H1 (cell line): ENCODE results near the gene RPL31. TPM values are rescaled to one million over a fixed set of nuclear protein-coding genes. Genes with fewer than 3 reads are reported as not detected.

Source experiments
- CTCF ChIA-PET: fragments of 300-600 bp; sonication (Branson Sonifier 250); formaldehyde crosslinking; loops from one replicate; lab custom pipeline; 2021; ENCODE audit not compliant: partially characterized antibody; lab: Charles Lee
- POLR2A ChIA-PET: fragments of 300-600 bp; sonication (Branson Sonifier 250); formaldehyde crosslinking; loops from one replicate; lab custom pipeline; 2021; ENCODE audit warnings: inconsistent platforms; ENCODE audit not compliant: partially characterized antibody; lab: Charles Lee
- DNase-seq, 2 experiments: peaks; one replicate each; pipeline versions ENCODE4 v3.0.0 to v3.0.0-alpha.2; 2010 to 2022; ENCODE audit warnings: low spot score in 2 of 2, low read depth in 1 of 2, mixed read lengths in 1 of 2
- FAIRE-seq: peaks from 2 replicates; lab custom pipeline; 2011; peaks lifted over from hg19 to GRCh38; lab: Jason Lieb, UNC
- H2AFZ ChIP-seq: 2 replicates; pipeline ENCODE4 v1.8.1; 2012; ENCODE audit warnings: low read length, inconsistent platforms
- H2AK5ac ChIP-seq: 2 replicates; pipeline ENCODE4 v1.6.1; 2013; ENCODE audit warnings: low read depth, low read length
- H2BK120ac ChIP-seq: replicated peaks from 2 replicates; pipeline ENCODE3; 2013; ENCODE audit warnings: low read depth, low read length, inconsistent platforms
- H2BK12ac ChIP-seq: 2 replicates; pipeline ENCODE4 v1.6.1; 2013; ENCODE audit warnings: low read depth, low read length
- H2BK15ac ChIP-seq: 2 replicates; pipeline ENCODE4 v1.6.1; 2013; ENCODE audit warnings: low read length
- H2BK20ac ChIP-seq: 2 replicates; pipeline ENCODE4 v1.6.1; 2013; ENCODE audit warnings: low read length
- H2BK5ac ChIP-seq: 2 replicates; pipeline ENCODE4 v1.6.1; 2013; ENCODE audit warnings: low read depth, low read length
- H3K14ac ChIP-seq: 2 replicates; pipeline ENCODE4 v1.6.1; 2013; ENCODE audit warnings: inconsistent platforms; ENCODE audit not compliant: insufficient read length
- H3K18ac ChIP-seq: 2 replicates; pipeline ENCODE4 v1.6.1; 2013; ENCODE audit warnings: low read length; ENCODE audit errors: extremely low read depth
- H3K23ac ChIP-seq: 2 replicates; pipeline ENCODE4 v1.6.1; 2013; ENCODE audit warnings: inconsistent platforms; ENCODE audit not compliant: insufficient read length
- H3K23me2 ChIP-seq: 2 replicates; pipeline ENCODE4 v1.6.1; 2013; ENCODE audit warnings: low read depth, low read length
- H3K27ac ChIP-seq: 2 replicates; pipeline ENCODE4 v1.6.1; 2011; ENCODE audit warnings: low read depth, low read length, inconsistent platforms
- H3K27me3 ChIP-seq, 4 experiments: replicated peaks in 1 of 4; 1 replicate in 1 of 4; 2 replicates in 3 of 4; pipeline versions ENCODE4 v1.6.1 to v1.8.1; 2011 to 2013; ENCODE audit warnings: low read length in 3 of 4, mild to moderate bottlenecking in 3 of 4, inconsistent platforms in 2 of 4, mixed read lengths in 2 of 4, moderate library complexity in 1 of 4; ENCODE audit not compliant: control insufficient read depth in 3 of 4, insufficient read depth in 3 of 4; ENCODE audit errors: extremely low read depth in 1 of 4
- H3K36me3 ChIP-seq, 4 experiments: 2 replicates each; pipeline versions ENCODE4 v1.6.1 to v1.8.1; 2011 to 2013; ENCODE audit warnings: mild to moderate bottlenecking in 4 of 4, low read length in 3 of 4, moderate library complexity in 2 of 4, control low read depth in 1 of 4, inconsistent platforms in 1 of 4; ENCODE audit not compliant: insufficient read depth in 4 of 4, control insufficient read depth in 2 of 4
- H3K4ac ChIP-seq: replicated peaks from 2 replicates; pipeline ENCODE3; 2013; ENCODE audit warnings: low read length, low read depth, mixed read lengths, inconsistent platforms; ENCODE audit not compliant: insufficient read length
- H3K4me1 ChIP-seq, 4 experiments: replicated peaks in 1 of 4; 1 replicate in 1 of 4; 2 replicates in 3 of 4; pipeline versions ENCODE4 v1.6.1 to v1.8.1; 2011 to 2013; ENCODE audit warnings: low read length in 3 of 4, inconsistent platforms in 2 of 4, mixed read lengths in 1 of 4; ENCODE audit not compliant: insufficient read depth in 4 of 4, control insufficient read depth in 3 of 4
- H3K4me2 ChIP-seq, 2 experiments: 2 replicates each; pipeline versions ENCODE4 v1.6.1 to v1.8.1; 2011 to 2013; ENCODE audit warnings: low read depth in 2 of 2, low read length in 2 of 2, control low read depth in 1 of 2, inconsistent platforms in 1 of 2, mild to moderate bottlenecking in 1 of 2; ENCODE audit not compliant: insufficient read depth in 1 of 2
- H3K4me3 ChIP-seq, 4 experiments: fragments of 200-600, 300-600 bp in 1 of 4; sonication (generic), shearing (Covaris generic), sonication (Bioruptor Twin) in 1 of 4; 2 replicates each; pipeline versions ENCODE4 v1.5.1 to v1.8.1; 2011 to 2016; ENCODE audit warnings: low read length in 4 of 4, low read depth in 3 of 4, control low read depth in 2 of 4, inconsistent platforms in 2 of 4, mild to moderate bottlenecking in 2 of 4, mixed read lengths in 1 of 4, moderate library complexity in 1 of 4; ENCODE audit not compliant: insufficient read depth in 2 of 4; ENCODE audit errors: extremely low read depth in 1 of 4
- H3K56ac ChIP-seq: replicated peaks from 2 replicates; pipeline ENCODE3; 2013; ENCODE audit warnings: low read depth, mild to moderate bottlenecking, mixed read lengths, low read length, inconsistent platforms; ENCODE audit not compliant: insufficient read length
- H3K79me1 ChIP-seq: 2 replicates; pipeline ENCODE4 v1.6.1; 2013; ENCODE audit warnings: low read depth, low read length, control low read depth
- H3K79me2 ChIP-seq, 2 experiments: 2 replicates each; pipeline versions ENCODE4 v1.6.1 to v1.8.1; 2012 to 2013; ENCODE audit warnings: low read length in 2 of 2, mild to moderate bottlenecking in 2 of 2, inconsistent platforms in 1 of 2; ENCODE audit not compliant: insufficient read depth in 2 of 2, control insufficient read depth in 1 of 2
- H3K9ac ChIP-seq, 4 experiments: replicated peaks in 1 of 4; 1 replicate in 1 of 4; 2 replicates in 3 of 4; pipeline versions ENCODE4 v1.6.1 to v1.8.1; 2011 to 2013; ENCODE audit warnings: low read depth in 3 of 4, low read length in 3 of 4, control low read depth in 2 of 4, mild to moderate bottlenecking in 2 of 4, moderate library complexity in 2 of 4, inconsistent platforms in 1 of 4; ENCODE audit errors: extremely low read depth in 1 of 4
- H3K9me3 ChIP-seq, 2 experiments: 2 replicates each; pipeline versions ENCODE4 v1.6.1 to v1.8.1; 2012 to 2013; ENCODE audit warnings: mild to moderate bottlenecking in 2 of 2, moderate library complexity in 2 of 2, control low read depth in 1 of 2, inconsistent platforms in 1 of 2, low read depth in 1 of 2, low read length in 1 of 2, mixed read lengths in 1 of 2; ENCODE audit not compliant: insufficient read depth in 2 of 2
- H4K20me1 ChIP-seq, 2 experiments: replicated peaks in 1 of 2; 2 replicates each; pipeline versions ENCODE3 to v1.8.1; 2011 to 2013; ENCODE audit warnings: inconsistent platforms in 2 of 2, low read length in 2 of 2, mild to moderate bottlenecking in 1 of 2; ENCODE audit not compliant: insufficient read depth in 2 of 2, control insufficient read depth in 1 of 2
- H4K5ac ChIP-seq: 2 replicates; pipeline ENCODE4 v1.6.1; 2013; ENCODE audit warnings: low read length, low read depth, mixed read lengths, inconsistent platforms; ENCODE audit not compliant: insufficient read length
- H4K8ac ChIP-seq: 2 replicates; pipeline ENCODE4 v1.8.0; 2013; ENCODE audit warnings: mild to moderate bottlenecking, moderate library complexity, low read length, inconsistent platforms; ENCODE audit not compliant: insufficient read depth; ENCODE audit errors: extremely low read depth
- H4K91ac ChIP-seq: replicated peaks from 2 replicates; pipeline ENCODE3; 2013; ENCODE audit warnings: low read length, mixed read lengths, inconsistent platforms; ENCODE audit not compliant: insufficient read length
- CEBPB ChIP-seq: IDR thresholded peaks from 2 replicates; pipeline ENCODE4 v1.6.1; 2012; ENCODE audit warnings: low read depth, low read length
- E2F6 ChIP-seq: IDR thresholded peaks from 2 replicates; pipeline ENCODE4 v1.6.1; 2012; ENCODE audit warnings: inconsistent platforms
- FOSL1 ChIP-seq: IDR thresholded peaks from 2 replicates; pipeline ENCODE4 v1.6.1; 2011; ENCODE audit warnings: mild to moderate bottlenecking, low read depth, low read length, moderate library complexity; ENCODE audit not compliant: insufficient read depth
- JUN ChIP-seq: IDR thresholded peaks from 2 replicates; pipeline ENCODE4 v1.6.1; 2011; ENCODE audit warnings: low read depth, mild to moderate bottlenecking, improper control_type of control experiment, low read length
- JUND ChIP-seq: IDR thresholded peaks from 2 replicates; pipeline ENCODE4 v1.6.1; 2011; ENCODE audit warnings: mild to moderate bottlenecking, improper control_type of control experiment, low read length
- MAFK ChIP-seq: IDR thresholded peaks from 2 replicates; pipeline ENCODE4 v1.6.1; 2012; ENCODE audit warnings: low read depth, mild to moderate bottlenecking, improper control_type of control experiment, low read length
- MAX ChIP-seq: IDR thresholded peaks from 2 replicates; pipeline ENCODE4 v1.6.1; 2012; ENCODE audit warnings: inconsistent platforms
- RNF2 ChIP-seq: fragments of 200-900, 300-1000 bp; sonication (generic); IDR thresholded peaks from 2 replicates; pipeline ENCODE4 v1.7.1; 2016; ENCODE audit warnings: borderline replicate concordance, low read depth, mild to moderate bottlenecking, antibody characterized with exemption, low read length; ENCODE audit not compliant: poor library complexity, severe bottlenecking; ENCODE audit errors: missing control alignments
- SRF ChIP-seq: IDR thresholded peaks from 2 replicates; pipeline ENCODE4 v1.6.1; 2011; ENCODE audit warnings: mild to moderate bottlenecking, low read depth, low read length, moderate library complexity
- ZNF274 ChIP-seq: IDR thresholded peaks from 2 replicates; pipeline ENCODE4 v1.7.0; 2012; ENCODE audit warnings: low read length, borderline replicate concordance; ENCODE audit errors: extremely low read depth
- WGBS, 2 experiments: shearing (Covaris generic) in 1 of 2; methylation state at CpG; one replicate each; pipeline versions ENCODE4 v1.1.6 to v1.1.7; 2013 to 2015; ENCODE audit warnings: low lambda C conversion rate in 2 of 2, mixed read lengths in 2 of 2, inconsistent platforms in 1 of 2, low coverage in 1 of 2, missing lambda C conversion rate in 1 of 2; ENCODE audit not compliant: insufficient replicate concordance in 2 of 2, insufficient coverage in 1 of 2, insufficient read length in 1 of 2; ENCODE audit errors: extremely low coverage in 1 of 2, missing lambda C conversion rate in 1 of 2; 5-methylcytosine and 5-hydroxymethylcytosine counted together
- polyA plus RNA-seq, 7 experiments: library from polyadenylated mRNA; depleted of rRNA in 3 of 7; stranded (reverse) in 5 of 7; unstranded in 2 of 7; fragments of >200 nt in 5 of 7; fragments of 200-250 nt in 2 of 7; gene quantifications; 1 replicate in 5 of 7; 2 replicates in 1 of 7; 4 replicates in 1 of 7; pipeline versions ENCODE4 v1.2.1 to v1.2.3, GENCODE V29; 2011 to 2013; ENCODE audit warnings: missing spikeins in 2 of 7, mixed read lengths in 2 of 7
- total RNA-seq: library from RNA; stranded (reverse); fragmentation: NEBNext Ultra II Directional; extraction: Animal tissue kit (Norgen Biotek cat#: 25700); gene quantifications from 2 replicates; pipeline ENCODE4 v1.2.1, GENCODE V29; 2021

The RPL31 gene
- total and polyA plus RNA-seq, 2 of the 8 experiments (the other 6 are each of a cell fraction or from before 2014, with no cell fraction given) = 1,463 to 1,722 TPM

GRCh38 chr2:101038455-101039255, 36.6 kb downstream of the RPL31 start:
- H3K18ac ChIP-seq = no peak overlapping the region; the same call in 1 of the 2 replicates
- no peaks in the 10 kb centered on the region; a peak in 1 of 7 replicates for H3K4me1 ChIP-seq
- 88% methylated on average over 21 of the region's 21 CpGs; no CpG with 5 or more reads in 1 of the 2 experiments for WGBS, 2 experiments
- peak overlapping the region; percentile 18; the same call in 1 of the 2 replicates for H2AK5ac ChIP-seq
- no peak overlapping the region for H3K23ac ChIP-seq
- no peak overlapping the region for H3K14ac ChIP-seq
- no peaks in the 10 kb centered on the region for H3K27me3 ChIP-seq
- H3K27ac ChIP-seq = peak overlapping the region; percentile 32; the same call in 1 of the 2 replicates
- peak in 1 of 2 experiments; percentile 68 for DNase-seq
- ChIA-PET POLR2A (interaction anchor here (1.0 to 2.6 kb wide), 6 partner anchors 11 to 122 kb away, joined by 3 to 24 read pairs (median 4); partner anchors contain the start of genes RPL31 and TBC1D8), CTCF (interaction anchor here (0.6 to 5.2 kb wide), 36 partner anchors 8 to 605 kb away, joined by 3 to 64 read pairs (median 6); partner anchors contain the start of gene TBC1D8)
- H3K4me2 ChIP-seq = no peak overlapping the region
- no peak overlapping the region for H3K4ac ChIP-seq
- no peak overlapping the region for H4K5ac ChIP-seq
- no peak overlapping the region for H3K56ac ChIP-seq
- peak overlapping the region; percentile 93 for H2BK12ac ChIP-seq
- H4K8ac ChIP-seq = peak overlapping the region; percentile 54; the same call in 1 of the 2 replicates
- no peaks in the 10 kb centered on the region for H3K9me3 ChIP-seq
- peaks cover 0 to 4% (median 0%) of the 10 kb centered on the region in 4 experiments; a peak in 2 of 8 replicates for H3K36me3 ChIP-seq
- no peak overlapping the region for H3K4me3 ChIP-seq
- H2AFZ ChIP-seq = no peak overlapping the region
- no peak overlapping the region for H3K9ac ChIP-seq
- H2BK20ac ChIP-seq = peak overlapping the region; percentile 6; the same call in 1 of the 2 replicates
- H3K79me2 ChIP-seq = no peaks in the 10 kb centered on the region
- H2BK5ac ChIP-seq = peak overlapping the region; percentile 50
- no peak overlapping the region for H2BK15ac ChIP-seq
- H3K23me2 ChIP-seq = no peaks in the 10 kb centered on the region
- peak overlapping the region; percentile 75 for H4K91ac ChIP-seq
- no peaks in the 10 kb centered on the region for H4K20me1 ChIP-seq
- FAIRE-seq = no peak
- H2BK120ac ChIP-seq = no peak overlapping the region
- no peaks in the 10 kb centered on the region for H3K79me1 ChIP-seq
- no peak for TF ChIP-seq SRF
- TF ChIP-seq JUN = no peak
- peak; percentile 78 for TF ChIP-seq JUND
- no peak for TF ChIP-seq RNF2
- no peak for TF ChIP-seq FOSL1
- TF ChIP-seq MAX = peak; percentile 34; the same call in 1 of the 2 replicates
- no peak for TF ChIP-seq MAFK
- no peak for TF ChIP-seq ZNF274
- TF ChIP-seq CEBPB = peak; percentile 98
- TF ChIP-seq E2F6 = peak; percentile 58; the same call in 1 of the 2 replicates
